ENCODE results near the gene ENG. TPM values are rescaled to one million over a fixed set of nuclear protein-coding genes. Genes with fewer than 3 reads are reported as not detected.

The ENG gene
- total RNA-seq, 2 donors from 2014 or later = 12.7 to 34.1 TPM

DNA sequence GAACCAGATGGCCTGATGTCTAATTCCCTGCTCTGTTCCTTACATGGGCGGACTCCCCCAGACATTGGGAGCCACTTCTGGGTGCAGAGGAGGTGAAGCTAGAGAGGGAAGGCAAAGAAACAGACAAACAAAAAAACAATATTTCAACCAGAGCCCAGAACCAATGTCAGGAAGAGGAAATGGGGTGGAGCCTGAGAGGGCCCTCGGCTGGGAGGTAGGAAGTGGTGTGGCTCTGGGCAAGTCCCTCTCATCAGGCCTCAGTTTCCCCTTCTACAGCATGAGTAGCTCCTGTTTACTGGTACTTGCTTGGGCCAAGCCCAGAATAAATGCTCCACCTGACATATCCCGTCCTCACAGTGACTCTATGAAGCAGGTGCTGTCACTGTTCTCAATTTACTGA is 87.0 kb downstream of the ENG start:
- DNase-seq (ENCODE audit: low spot score) (no peak), ATAC-seq (no peak)
- H3K4me3 Mint-ChIP-seq = peak overlapping the region; percentile 71
- H3K27me3 Mint-ChIP-seq = no peaks in the 10 kb centered on the region
- H3K36me3 Mint-ChIP-seq = peaks cover 10% of the 10 kb centered on the region
- H3K9me3 Mint-ChIP-seq = no peaks in the 10 kb centered on the region
- peaks cover 69 to 75% of the 10 kb centered on the region in 2 donors for H3K4me1 Mint-ChIP-seq (ENCODE audit: low read depth in 2 of 2)
- peak overlapping the region; percentile 96 to 99 for H3K27ac Mint-ChIP-seq

DNA sequence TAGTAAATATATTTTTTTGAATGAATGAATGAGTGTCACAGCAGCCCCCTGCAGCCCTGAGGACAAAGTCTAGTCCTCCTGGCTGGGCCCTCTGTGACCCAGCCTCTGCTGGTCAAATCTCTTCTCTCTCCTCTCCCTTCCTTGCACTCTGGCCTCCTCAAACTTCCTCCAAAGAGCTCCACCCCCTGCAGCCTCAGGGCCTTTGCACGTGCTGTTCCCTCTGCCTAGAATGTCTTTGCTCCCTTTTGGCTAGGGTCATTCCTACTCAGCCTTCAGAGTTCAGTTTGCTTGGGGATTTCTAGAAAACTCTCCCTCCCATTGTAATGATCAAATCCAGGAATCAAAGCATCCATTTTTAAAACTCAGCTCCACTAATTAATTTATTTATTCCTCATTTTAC is 89.0 kb downstream of the ENG start:
- Mint-ChIP-seq H3K27me3 (no peaks in the 10 kb centered on the region), H3K36me3 (peaks cover 10% of the 10 kb centered on the region), H3K4me1 (ENCODE audit: low read depth in 2 of 2) (peaks cover 59 to 68% of the 10 kb centered on the region in 2 donors), H3K27ac (peak overlapping the region; percentile 96 to 99), H3K4me3 (no peak overlapping the region), H3K9me3 (no peaks in the 10 kb centered on the region)
- DNase-seq (ENCODE audit: low spot score) (no peak), ATAC-seq (no peak)

Other genes starting within 250 kb of the ENG start
- gene STXBP1, start 242.4 kb downstream of the ENG start, total RNA-seq = 1 to 10 TPM; 4.0 to 8.1 TPM
- gene CFAP157, start 147.7 kb downstream of the ENG start, total RNA-seq = not detected
- gene PTRH1, start 139.0 kb downstream of the ENG start, total RNA-seq = 10 to 100 TPM; 12.8 to 17.6 TPM
- 1 to 10 TPM; 3.8 to 8.1 TPM for gene TTC16, start 138.6 kb downstream of the ENG start, total RNA-seq
- gene TOR2A, start 119.4 kb downstream of the ENG start, total RNA-seq = 10 to 100 TPM; 20.4 to 31.9 TPM
- gene SH2D3C, start 76.0 kb downstream of the ENG start, total RNA-seq = 10 to 100 TPM; 23.9 to 29.1 TPM
- 100 to 1,000 TPM; 119 to 132 TPM for gene CDK9, start 68.6 kb downstream of the ENG start, total RNA-seq
- gene FPGS, start 51.8 kb downstream of the ENG start, total RNA-seq = 100 to 1,000 TPM in 1 of 2 donors, 10 to 100 TPM in 1; 96.0 to 150 TPM
- gene AK1, start 23.0 kb upstream of the ENG start, total RNA-seq = 10 to 100 TPM; 11.5 to 13.0 TPM
- gene ST6GALNAC6, start 44.9 kb upstream of the ENG start, total RNA-seq = 10 to 100 TPM; 53.4 to 67.2 TPM
- 10 to 100 TPM; 17.5 to 44.5 TPM for gene ST6GALNAC4, start 62.4 kb upstream of the ENG start, total RNA-seq
- gene PIP5KL1, start 76.1 kb upstream of the ENG start, total RNA-seq = 1 to 10 TPM; 2.7 to 3.7 TPM
- gene DPM2, start 83.2 kb upstream of the ENG start, total RNA-seq = 10 to 100 TPM; 47.9 to 74.4 TPM
- 10 to 100 TPM in 1 of 2 donors, 1 to 10 TPM in 1; 8.2 to 16.4 TPM for gene EEIG1, start 126.3 kb upstream of the ENG start, total RNA-seq
- 10 to 100 TPM; 15.7 to 16.4 TPM for gene NAIF1, start 212.7 kb upstream of the ENG start, total RNA-seq
- gene SLC25A25, start 213.6 kb upstream of the ENG start, total RNA-seq = 10 to 100 TPM; 15.0 to 23.2 TPM

Measured in natural killer cell treated with Interleukin-12 subunit alpha and Interleukin-12 subunit beta and Interleukin-15 and Interleukin-18, amount 100 ng/mL, for 72 hours (primary cell).